Measurements from ENCODE around the gene SERPINA3.
"Not testable (repeated sequence)": the region's sequence is repeated elsewhere in the genome, so short reads cannot be mapped to it uniquely, and the experiment has no call there.

Gene SERPINA3

GRCh38 chr14:94612174-94612573 lies at the start of gene SERPINA3:
SERPINA3 (plus strand) TSS chr14:94612391; CDS start chr14:94614442, 2,051 bp downstream.
- no peak for DNase-seq (ENCODE audit: low spot score)

GRCh38 chr14:94562941-94563883 lies 49.0 kb upstream of the SERPINA3 start:
- no peak for DNase-seq (ENCODE audit: low spot score)

GRCh38 chr14:94564381-94564780 lies 47.8 kb upstream of the SERPINA3 start:
- DNase-seq (ENCODE audit: low spot score): no peak

GRCh38 chr14:94568186-94568585 lies 44.0 kb upstream of the SERPINA3 start:
- DNase-seq (ENCODE audit: low spot score): no peak

GRCh38 chr14:94569381-94570001 lies 42.7 kb upstream of the SERPINA3 start:
- no peak for DNase-seq (ENCODE audit: low spot score)

- DNase-seq (ENCODE audit: low spot score): no peak
Observed at GRCh38 chr14:94570002-94570400, 42.2 kb upstream of the SERPINA3 start.

GRCh38 chr14:94570440-94570839 lies 41.8 kb upstream of the SERPINA3 start:
- no peak for DNase-seq (ENCODE audit: low spot score)

- no peak for DNase-seq (ENCODE audit: low spot score)
Observed at GRCh38 chr14:94571395-94571794, 40.8 kb upstream of the SERPINA3 start.

GRCh38 chr14:94571950-94572349 lies 40.2 kb upstream of the SERPINA3 start:
- no peak for DNase-seq (ENCODE audit: low spot score)

- DNase-seq (ENCODE audit: low spot score): no peak
Observed at GRCh38 chr14:94572637-94573303, 39.4 kb upstream of the SERPINA3 start.

- DNase-seq (ENCODE audit: low spot score): no peak
Observed at GRCh38 chr14:94573475-94574277, 38.5 kb upstream of the SERPINA3 start.

- DNase-seq (ENCODE audit: low spot score): no peak
Observed at GRCh38 chr14:94574336-94574735, 37.9 kb upstream of the SERPINA3 start.

GRCh38 chr14:94575730-94576585 lies 36.2 kb upstream of the SERPINA3 start:
- DNase-seq (ENCODE audit: low spot score): no peak

- DNase-seq (ENCODE audit: low spot score): not testable (repeated sequence)
Observed at GRCh38 chr14:94577472-94577871, 34.7 kb upstream of the SERPINA3 start.

- no peak for DNase-seq (ENCODE audit: low spot score)
Observed at GRCh38 chr14:94578712-94579111, 33.5 kb upstream of the SERPINA3 start.

- no peak for DNase-seq (ENCODE audit: low spot score)
Observed at GRCh38 chr14:94581127-94581999, 30.8 kb upstream of the SERPINA3 start, which contains the start of gene SERPINA5. SERPINA5 (plus strand) TSS chr14:94581426; CDS start chr14:94587363, 5,937 bp downstream.

GRCh38 chr14:94582199-94582750 lies 29.9 kb upstream of the SERPINA3 start:
- DNase-seq (ENCODE audit: low spot score): no peak

- DNase-seq (ENCODE audit: low spot score): no peak
Observed at GRCh38 chr14:94582851-94583250, 29.3 kb upstream of the SERPINA3 start.

GRCh38 chr14:94583557-94583956 lies 28.6 kb upstream of the SERPINA3 start:
- no peak for DNase-seq (ENCODE audit: low spot score)
